Subcutaneous adipose tissue (tissue), 4 donors: ENCODE measurements around the gene PTCHD4. TPM values are rescaled to one million over a fixed set of nuclear protein-coding genes. Genes with fewer than 3 reads are reported as not detected.

Experiments used
- total RNA-seq, 4 donors: library from RNA; depleted of rRNA; stranded (reverse); fragments of >200 nt; gene quantifications; one replicate each; pipeline ENCODE4 v1.1.0, GENCODE V29; 2016
- TF ChIP-seq, protein P1 (sequence below): fragments of 450-650 bp; IDR thresholded peaks from one replicate; pipeline ENCODE4 v1.5.1; 2016; ENCODE audit warnings: low read depth, mild to moderate bottlenecking, control low read depth, antibody characterized with exemption, moderate library complexity

PTCHD4 gene
- total RNA-seq, 4 donors from 2014 or later = 0.57 to 0.98 (median 0.78) TPM

- TF ChIP-seq, protein P1, sequence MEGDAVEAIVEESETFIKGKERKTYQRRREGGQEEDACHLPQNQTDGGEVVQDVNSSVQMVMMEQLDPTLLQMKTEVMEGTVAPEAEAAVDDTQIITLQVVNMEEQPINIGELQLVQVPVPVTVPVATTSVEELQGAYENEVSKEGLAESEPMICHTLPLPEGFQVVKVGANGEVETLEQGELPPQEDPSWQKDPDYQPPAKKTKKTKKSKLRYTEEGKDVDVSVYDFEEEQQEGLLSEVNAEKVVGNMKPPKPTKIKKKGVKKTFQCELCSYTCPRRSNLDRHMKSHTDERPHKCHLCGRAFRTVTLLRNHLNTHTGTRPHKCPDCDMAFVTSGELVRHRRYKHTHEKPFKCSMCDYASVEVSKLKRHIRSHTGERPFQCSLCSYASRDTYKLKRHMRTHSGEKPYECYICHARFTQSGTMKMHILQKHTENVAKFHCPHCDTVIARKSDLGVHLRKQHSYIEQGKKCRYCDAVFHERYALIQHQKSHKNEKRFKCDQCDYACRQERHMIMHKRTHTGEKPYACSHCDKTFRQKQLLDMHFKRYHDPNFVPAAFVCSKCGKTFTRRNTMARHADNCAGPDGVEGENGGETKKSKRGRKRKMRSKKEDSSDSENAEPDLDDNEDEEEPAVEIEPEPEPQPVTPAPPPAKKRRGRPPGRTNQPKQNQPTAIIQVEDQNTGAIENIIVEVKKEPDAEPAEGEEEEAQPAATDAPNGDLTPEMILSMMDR = no peak
Measured at GRCh38 chr6:48110436-48111142, 408 bp downstream of the PTCHD4 start.

DNA sequence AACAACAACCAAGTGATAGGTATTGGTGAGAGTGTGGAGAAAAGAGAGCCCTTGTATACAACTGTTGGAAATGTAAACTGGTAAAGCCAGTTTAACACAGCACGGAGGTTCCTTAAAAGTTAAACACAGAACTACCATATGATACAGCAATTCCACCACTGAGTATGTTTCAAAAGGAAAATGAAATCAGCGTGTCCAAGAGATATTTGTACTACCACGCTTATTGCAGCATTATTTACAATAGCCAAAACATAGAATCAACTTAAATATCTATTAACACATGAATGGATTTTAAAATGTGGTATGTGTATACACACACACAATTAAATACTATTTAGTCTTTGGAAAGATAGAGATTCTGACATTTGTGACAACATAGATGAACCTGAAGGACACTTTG lies 1.1 kb downstream of the PTCHD4 start:
- TF ChIP-seq, protein P1 = no peak

DNA sequence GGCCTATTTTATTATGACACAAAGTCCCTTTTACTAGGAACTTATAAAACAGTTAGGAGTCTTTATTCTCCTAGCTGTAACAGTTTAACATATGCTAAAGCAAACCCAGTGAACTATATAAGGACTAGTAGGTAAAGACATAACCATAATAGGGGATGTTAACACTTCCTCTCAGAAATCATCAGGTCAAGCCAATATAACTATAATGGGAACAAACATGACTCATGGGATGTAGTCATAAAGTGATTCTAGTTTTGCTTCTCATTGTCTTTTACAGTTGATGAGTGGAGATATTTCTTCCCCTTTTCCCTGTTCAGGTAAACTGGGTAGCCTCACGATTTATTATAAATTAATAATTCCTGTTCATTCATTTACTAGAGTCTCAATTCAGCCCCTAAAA lies 9.7 kb downstream of the PTCHD4 start:
- TF ChIP-seq, protein P1 = no peak

GRCh38 chr6:48100588-48100895 lies 10.5 kb downstream of the PTCHD4 start:
- TF ChIP-seq, protein P1 = no peak

DNA sequence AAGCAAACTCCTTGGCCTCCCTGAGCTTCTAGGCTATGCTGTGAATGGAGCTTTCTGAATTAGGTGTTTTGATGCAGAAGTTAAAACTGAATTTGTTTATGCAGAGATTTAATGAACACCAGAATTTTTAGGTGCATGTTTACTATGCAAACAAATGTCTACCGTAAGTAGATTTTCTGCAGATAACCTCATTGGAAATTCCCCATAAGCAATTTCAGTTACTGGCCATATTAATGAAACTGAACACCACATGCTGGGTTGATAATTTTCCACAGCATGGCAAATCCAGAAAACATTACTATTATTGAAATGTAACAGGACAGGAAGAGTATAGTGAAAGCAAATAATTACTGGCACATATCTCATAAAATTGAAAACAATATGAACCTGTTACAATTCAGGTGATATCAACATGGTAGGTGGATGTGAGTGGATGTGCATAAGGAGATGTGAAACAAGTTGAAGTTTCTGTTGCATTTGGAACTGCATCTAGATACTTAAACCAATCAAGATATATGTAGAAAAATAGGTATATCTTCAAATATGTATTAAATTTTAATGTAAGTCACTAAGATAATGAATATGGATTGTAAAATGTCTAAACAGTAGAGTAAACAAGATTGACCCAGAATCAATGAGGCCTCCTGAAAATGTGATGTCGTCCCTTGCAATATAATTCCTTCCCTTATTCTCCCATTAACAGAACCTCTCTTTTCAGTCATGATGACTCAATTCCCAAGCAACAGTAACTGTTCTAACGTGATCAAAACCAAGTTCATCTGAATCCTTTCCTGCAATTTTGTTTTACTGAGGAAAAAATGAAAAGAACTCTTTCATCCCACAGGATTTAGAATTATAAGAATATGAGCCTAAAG lies 11.0 kb downstream of the PTCHD4 start:
- TF ChIP-seq, protein P1 = no peak

GRCh38 chr6:48098923-48099322 lies 12.1 kb downstream of the PTCHD4 start:
- TF ChIP-seq, protein P1 = no peak

- TF ChIP-seq, protein P1 = no peak
Measured at GRCh38 chr6:48092550-48093217, 18.3 kb downstream of the PTCHD4 start.
